Uterus (tissue), 2 donors: ENCODE data around the gene MICU2.

Experiments used
- POLR2A ChIP-seq, 2 donors: fragments of 450-650 bp; IDR thresholded peaks; one replicate each; pipeline ENCODE4 v1.6.1; 2016; ENCODE audit warnings: antibody characterized with exemption in 2 of 2, mild to moderate bottlenecking in 1 of 2, moderate library complexity in 1 of 2
- TF ChIP-seq, protein P1 (sequence below), 4 experiments: fragments of 200-600 bp in 2 of 4; fragments of 450-650 bp in 2 of 4; sonication (generic) in 2 of 4; IDR thresholded peaks; one replicate each; pipeline ENCODE4 v1.5.1; 2016 to 2019; ENCODE audit warnings: antibody characterized with exemption in 4 of 4, mild to moderate bottlenecking in 2 of 4, moderate library complexity in 1 of 4

DNA sequence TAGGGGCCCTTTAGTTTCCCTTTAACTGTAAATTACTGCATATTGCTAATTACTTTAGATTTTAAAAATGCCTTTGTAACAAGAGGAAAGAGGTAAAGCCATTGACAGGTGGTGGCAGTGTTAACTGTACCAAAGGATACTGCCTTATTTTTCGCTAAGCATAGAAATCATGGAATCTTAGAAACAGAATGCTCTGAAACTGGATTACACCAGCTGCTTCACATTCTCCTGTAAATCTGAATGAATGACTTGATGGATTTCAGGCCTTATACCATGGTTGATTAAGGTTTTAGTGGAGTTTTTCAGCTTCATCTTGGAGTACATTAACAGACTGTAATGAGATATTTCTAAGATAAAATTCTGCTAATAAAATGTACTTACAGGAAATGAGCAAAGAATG is 25.2 kb downstream of the MICU2 start:
- TF ChIP-seq, protein P1, sequence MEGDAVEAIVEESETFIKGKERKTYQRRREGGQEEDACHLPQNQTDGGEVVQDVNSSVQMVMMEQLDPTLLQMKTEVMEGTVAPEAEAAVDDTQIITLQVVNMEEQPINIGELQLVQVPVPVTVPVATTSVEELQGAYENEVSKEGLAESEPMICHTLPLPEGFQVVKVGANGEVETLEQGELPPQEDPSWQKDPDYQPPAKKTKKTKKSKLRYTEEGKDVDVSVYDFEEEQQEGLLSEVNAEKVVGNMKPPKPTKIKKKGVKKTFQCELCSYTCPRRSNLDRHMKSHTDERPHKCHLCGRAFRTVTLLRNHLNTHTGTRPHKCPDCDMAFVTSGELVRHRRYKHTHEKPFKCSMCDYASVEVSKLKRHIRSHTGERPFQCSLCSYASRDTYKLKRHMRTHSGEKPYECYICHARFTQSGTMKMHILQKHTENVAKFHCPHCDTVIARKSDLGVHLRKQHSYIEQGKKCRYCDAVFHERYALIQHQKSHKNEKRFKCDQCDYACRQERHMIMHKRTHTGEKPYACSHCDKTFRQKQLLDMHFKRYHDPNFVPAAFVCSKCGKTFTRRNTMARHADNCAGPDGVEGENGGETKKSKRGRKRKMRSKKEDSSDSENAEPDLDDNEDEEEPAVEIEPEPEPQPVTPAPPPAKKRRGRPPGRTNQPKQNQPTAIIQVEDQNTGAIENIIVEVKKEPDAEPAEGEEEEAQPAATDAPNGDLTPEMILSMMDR (IDR thresholded peaks at IDR 0.05) = no peak
- TF ChIP-seq POLR2A (IDR thresholded peaks at IDR 0.05) = no peak
